Measurements from ENCODE around the gene SOX3.

SOX3 gene

GRCh38 chrX:140504371-140505324 lies at the start of gene SOX3:
Gene SOX3 (minus strand): TSS chrX:140505069. CDS start chrX:140505060, 9 bp downstream.
- no peak for DNase-seq (ENCODE audit: low read depth in 2 of 2)

GRCh38 chrX:140548985-140549384 lies 44.1 kb upstream of the SOX3 start:
- no peak for DNase-seq (ENCODE audit: low read depth in 2 of 2)

- DNase-seq (ENCODE audit: low read depth in 2 of 2) = no peak
These were observed 21.3 kb upstream of the SOX3 start for GRCh38 chrX:140526171-140526570.

- DNase-seq (ENCODE audit: low read depth in 2 of 2) = no peak
These were observed 20.6 kb upstream of the SOX3 start for GRCh38 chrX:140525448-140525847.

GRCh38 chrX:140524556-140524955 lies 19.7 kb upstream of the SOX3 start:
- no peak for DNase-seq (ENCODE audit: low read depth in 2 of 2)

GRCh38 chrX:140521393-140521792 lies 16.5 kb upstream of the SOX3 start:
- DNase-seq (ENCODE audit: low read depth in 2 of 2) = no peak

GRCh38 chrX:140514554-140514953 lies 9.7 kb upstream of the SOX3 start:
- DNase-seq (ENCODE audit: low read depth in 2 of 2) = no peak

- DNase-seq (ENCODE audit: low read depth in 2 of 2) = no peak
These were observed 6.0 kb upstream of the SOX3 start for GRCh38 chrX:140510895-140511295.

GRCh38 chrX:140510306-140510676 lies 5.4 kb upstream of the SOX3 start:
- no peak for DNase-seq (ENCODE audit: low read depth in 2 of 2)

- DNase-seq (ENCODE audit: low read depth in 2 of 2) = no peak
These were observed 4.8 kb upstream of the SOX3 start for GRCh38 chrX:140509468-140510305.

GRCh38 chrX:140508958-140509357 lies 4.1 kb upstream of the SOX3 start:
- DNase-seq (ENCODE audit: low read depth in 2 of 2) = no peak

- DNase-seq (ENCODE audit: low read depth in 2 of 2) = no peak
These were observed 3.1 kb upstream of the SOX3 start for GRCh38 chrX:140507982-140508305.

GRCh38 chrX:140507223-140507981 lies 2.5 kb upstream of the SOX3 start:
- no peak for DNase-seq (ENCODE audit: low read depth in 2 of 2)

GRCh38 chrX:140505421-140506337 lies 810 bp upstream of the SOX3 start:
- DNase-seq (ENCODE audit: low read depth in 2 of 2) = no peak

- DNase-seq (ENCODE audit: low read depth in 2 of 2) = no peak
These were observed 1.0 kb downstream of the SOX3 start for GRCh38 chrX:140503714-140504351.

GRCh38 chrX:140503238-140503601 lies 1.6 kb downstream of the SOX3 start:
- DNase-seq (ENCODE audit: low read depth in 2 of 2) = no peak

- DNase-seq (ENCODE audit: low read depth in 2 of 2) = no peak
These were observed 2.2 kb downstream of the SOX3 start for GRCh38 chrX:140502491-140503237.

GRCh38 chrX:140501940-140502468 lies 2.9 kb downstream of the SOX3 start:
- no peak for DNase-seq (ENCODE audit: low read depth in 2 of 2)

- no peak for DNase-seq (ENCODE audit: low read depth in 2 of 2)
These were observed 3.5 kb downstream of the SOX3 start for GRCh38 chrX:140501321-140501720.

GRCh38 chrX:140500441-140500840 lies 4.4 kb downstream of the SOX3 start:
- DNase-seq (ENCODE audit: low read depth in 2 of 2) = no peak
